Lower lobe of right lung (tissue), 2 donors: ENCODE measurements around the gene TMEFF2. TPM values are rescaled to one million over a fixed set of nuclear protein-coding genes. Genes with fewer than 3 reads are reported as not detected.

Experiments used
- ATAC-seq, 2 donors: fragments of 200-7000 bp; cut with Tn5 transposase; one replicate each; pipeline ENCODE4 v1.9.1; 2020 to 2022; ENCODE audit warnings: mild to moderate bottlenecking in 2 of 2, moderate library complexity in 2 of 2
- DNase-seq: peaks from one replicate; pipeline ENCODE4 v3.0.0-alpha.2; 2020
- H3K27ac ChIP-seq: fragments of 200-600 bp; one replicate; pipeline ENCODE4 v1.8.0; 2022
- H3K27me3 ChIP-seq: fragments of 200-600 bp; one replicate; pipeline ENCODE4 v1.8.0; 2022; ENCODE audit warnings: low read depth
- H3K36me3 ChIP-seq: fragments of 200-600 bp; one replicate; pipeline ENCODE4 v1.8.0; 2022; ENCODE audit warnings: mild to moderate bottlenecking
- H3K4me1 ChIP-seq: fragments of 200-600 bp; one replicate; pipeline ENCODE4 v1.8.0; 2022
- H3K4me3 ChIP-seq: fragments of 200-600 bp; one replicate; pipeline ENCODE4 v1.8.0; 2022; ENCODE audit warnings: mild to moderate bottlenecking
- H3K9me3 ChIP-seq: fragments of 200-600 bp; one replicate; pipeline ENCODE4 v1.8.0; 2022
- intact Hi-C: fragments of 100-400 bp; cut with DNase I; formaldehyde crosslinking; loops from one replicate; pipeline ENCODE4 v1.11.0; 2022
- total RNA-seq: library from RNA; stranded (reverse); fragmentation: NEBNext Ultra II Directional; extraction: Animal tissue kit (Norgen Biotek cat#: 25700); gene quantifications from one replicate; pipeline ENCODE4 v1.2.1, GENCODE V29; 2021
- TF ChIP-seq, protein P1 (sequence below): fragments of 200-600 bp; IDR thresholded peaks from one replicate; pipeline ENCODE4 v1.8.0; 2022; ENCODE audit warnings: antibody characterized with exemption, mild to moderate bottlenecking
- donor health status: DM: no; HTN: yes; CAD: no; lungs with severe emphysema.

Gene TMEFF2
- total RNA-seq, 1 donor from 2014 or later = not detected

DNA sequence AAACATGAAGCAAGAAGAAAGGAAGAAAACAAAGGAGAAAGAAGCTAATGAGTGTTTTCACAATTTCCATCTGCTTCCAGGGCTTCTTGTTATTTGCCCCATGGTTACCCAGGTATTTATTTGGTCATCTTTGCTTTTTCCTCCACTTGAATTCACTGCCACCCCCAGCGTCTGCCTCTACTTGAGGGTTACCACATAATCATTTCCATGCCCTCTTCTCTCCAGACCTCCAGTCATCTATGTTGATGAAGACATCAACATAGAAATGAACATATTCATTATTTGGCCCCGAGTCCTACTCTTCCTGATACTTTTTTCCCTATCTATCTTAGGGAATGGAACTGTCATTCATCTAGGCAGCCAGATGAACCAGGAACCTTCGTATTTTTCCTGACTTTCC is 214.2 kb downstream of the TMEFF2 start:
- ATAC-seq (no peak), DNase-seq (no peak)
- Histone ChIP-seq H3K27me3 (no peaks in the 10 kb centered on the region), H3K9me3 (no peaks in the 10 kb centered on the region), H3K4me1 (no peaks in the 10 kb centered on the region), H3K4me3 (no peak overlapping the region), H3K27ac (no peak overlapping the region), H3K36me3 (no peaks in the 10 kb centered on the region)
- TF ChIP-seq, protein P1, sequence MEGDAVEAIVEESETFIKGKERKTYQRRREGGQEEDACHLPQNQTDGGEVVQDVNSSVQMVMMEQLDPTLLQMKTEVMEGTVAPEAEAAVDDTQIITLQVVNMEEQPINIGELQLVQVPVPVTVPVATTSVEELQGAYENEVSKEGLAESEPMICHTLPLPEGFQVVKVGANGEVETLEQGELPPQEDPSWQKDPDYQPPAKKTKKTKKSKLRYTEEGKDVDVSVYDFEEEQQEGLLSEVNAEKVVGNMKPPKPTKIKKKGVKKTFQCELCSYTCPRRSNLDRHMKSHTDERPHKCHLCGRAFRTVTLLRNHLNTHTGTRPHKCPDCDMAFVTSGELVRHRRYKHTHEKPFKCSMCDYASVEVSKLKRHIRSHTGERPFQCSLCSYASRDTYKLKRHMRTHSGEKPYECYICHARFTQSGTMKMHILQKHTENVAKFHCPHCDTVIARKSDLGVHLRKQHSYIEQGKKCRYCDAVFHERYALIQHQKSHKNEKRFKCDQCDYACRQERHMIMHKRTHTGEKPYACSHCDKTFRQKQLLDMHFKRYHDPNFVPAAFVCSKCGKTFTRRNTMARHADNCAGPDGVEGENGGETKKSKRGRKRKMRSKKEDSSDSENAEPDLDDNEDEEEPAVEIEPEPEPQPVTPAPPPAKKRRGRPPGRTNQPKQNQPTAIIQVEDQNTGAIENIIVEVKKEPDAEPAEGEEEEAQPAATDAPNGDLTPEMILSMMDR = no peak
- intact Hi-C loops = no loop called here

GRCh38 chr2:191979221-191979730 is 215.5 kb downstream of the TMEFF2 start:
- ATAC-seq (no peak), DNase-seq (no peak)
- H3K4me3 ChIP-seq = no peak overlapping the region
- TF ChIP-seq, protein P1 = no peak
- H3K27me3 ChIP-seq = no peaks in the 10 kb centered on the region
- H3K9me3 ChIP-seq = no peaks in the 10 kb centered on the region
- intact Hi-C loops = no loop called here
- H3K36me3 ChIP-seq = no peaks in the 10 kb centered on the region
- H3K4me1 ChIP-seq = no peaks in the 10 kb centered on the region
- H3K27ac ChIP-seq = no peak overlapping the region

GRCh38 chr2:191977754-191978153 is 217.0 kb downstream of the TMEFF2 start:
- Histone ChIP-seq H3K27ac (no peak overlapping the region), H3K9me3 (no peaks in the 10 kb centered on the region), H3K4me1 (no peaks in the 10 kb centered on the region), H3K4me3 (no peak overlapping the region), H3K27me3 (no peaks in the 10 kb centered on the region), H3K36me3 (no peaks in the 10 kb centered on the region)
- no peak for ATAC-seq
- intact Hi-C loops = no loop called here
- no peak for DNase-seq
- TF ChIP-seq, protein P1 = no peak

DNA sequence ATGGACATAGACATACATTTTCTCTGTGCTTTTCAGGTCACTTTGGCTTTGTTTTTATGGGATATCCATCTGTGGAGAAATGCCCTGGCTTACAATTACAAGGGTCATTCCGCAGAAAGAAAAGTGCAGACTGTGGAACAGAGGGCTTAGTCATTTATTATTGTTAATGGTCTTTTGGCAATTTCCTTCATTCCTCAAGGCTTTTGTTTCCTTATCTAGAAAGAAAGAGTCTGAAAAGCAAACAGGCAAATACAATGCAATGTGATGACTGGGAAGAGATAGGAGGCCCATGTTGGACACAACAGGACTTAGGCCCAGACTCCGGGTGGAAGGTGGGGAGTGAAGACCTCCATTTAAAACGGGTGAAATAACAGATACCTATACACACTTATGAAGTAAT is 218.3 kb downstream of the TMEFF2 start:
- no peak overlapping the region for H3K27ac ChIP-seq
- no peak for ATAC-seq

DNA sequence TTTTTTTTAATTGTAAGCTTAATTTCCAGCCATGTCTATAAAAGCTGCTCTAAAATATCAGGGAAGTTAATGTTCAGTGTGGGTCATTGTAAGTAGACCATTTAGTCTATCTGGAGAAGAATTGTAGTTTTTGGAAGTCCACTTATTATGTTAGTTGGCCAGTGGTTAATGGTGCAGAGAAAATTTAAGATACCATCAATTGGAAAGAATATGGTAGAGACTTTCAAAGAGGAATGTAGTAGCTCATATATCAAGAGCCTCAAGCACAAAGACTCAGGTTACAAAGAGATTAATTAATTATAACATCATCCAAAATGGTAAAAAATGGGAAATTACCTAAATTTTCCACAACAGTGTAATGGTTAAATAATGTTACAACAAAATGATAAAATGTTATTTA is 220.1 kb downstream of the TMEFF2 start:
- H3K9me3 ChIP-seq = no peaks in the 10 kb centered on the region
- no peak for ATAC-seq
- no peak overlapping the region for H3K27ac ChIP-seq
- intact Hi-C loops = no loop called here
- H3K27me3 ChIP-seq = no peaks in the 10 kb centered on the region
- H3K4me1 ChIP-seq = no peaks in the 10 kb centered on the region
- no peak overlapping the region for H3K4me3 ChIP-seq
- TF ChIP-seq, protein P1 = no peak
- no peaks in the 10 kb centered on the region for H3K36me3 ChIP-seq
- no peak for DNase-seq

More for the DNA sequence above, 218.3 kb downstream of the TMEFF2 start:
- no peaks in the 10 kb centered on the region for H3K4me1 ChIP-seq
- H3K4me3 ChIP-seq = no peak overlapping the region
- H3K9me3 ChIP-seq = no peaks in the 10 kb centered on the region
- TF ChIP-seq, protein P1 = no peak
- H3K36me3 ChIP-seq = no peaks in the 10 kb centered on the region
- no peak for DNase-seq
- no peaks in the 10 kb centered on the region for H3K27me3 ChIP-seq
- intact Hi-C loops = no loop called here

DNA sequence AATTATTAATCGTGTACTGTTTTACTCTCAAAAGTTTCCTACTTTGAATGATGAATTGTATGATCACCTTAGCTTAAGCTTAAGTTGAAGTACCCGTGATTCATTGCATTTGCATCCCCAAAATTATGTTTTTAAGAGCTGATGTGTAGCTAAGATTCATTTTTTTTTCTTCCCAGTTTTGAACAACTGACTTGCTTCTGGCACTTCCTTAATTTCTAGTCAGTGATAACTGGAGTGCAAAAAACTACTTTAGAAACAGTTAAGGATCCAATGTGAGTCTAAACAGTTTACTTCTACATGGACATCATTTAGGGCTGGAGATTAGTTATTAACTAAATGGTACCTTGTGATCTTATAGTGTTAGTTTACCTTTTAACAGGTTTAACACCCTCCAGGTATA is 223.9 kb downstream of the TMEFF2 start:
- no peak overlapping the region for H3K4me3 ChIP-seq
- no peaks in the 10 kb centered on the region for H3K4me1 ChIP-seq
- H3K9me3 ChIP-seq = no peaks in the 10 kb centered on the region
- no peaks in the 10 kb centered on the region for H3K27me3 ChIP-seq
- H3K27ac ChIP-seq = no peak overlapping the region
- intact Hi-C loops = no loop called here
- TF ChIP-seq, protein P1 = no peak
- DNase-seq (no peak), ATAC-seq (no peak)
- H3K36me3 ChIP-seq = no peaks in the 10 kb centered on the region
